ENCODE results near the gene SLC6A5.

GRCh38 chr11:20616920-20617319 is 17.5 kb downstream of the SLC6A5 start:
- TF ChIP-seq XRCC5 (IDR thresholded peaks at IDR 0.05; ENCODE audit: low read depth, low read length) (no peak), TCF7 (IDR thresholded peaks at IDR 0.05; ENCODE audit: borderline replicate concordance) (no peak), ZNF609 (CRISPR knock-in tag; IDR thresholded peaks at IDR 0.05; ENCODE audit: borderline replicate concordance) (no peak), ETV1 (tag; conservative IDR thresholded peaks at IDR 0.05; ENCODE audit: low read depth) (no peak), NR3C1 (CRISPR knock-in tag; IDR thresholded peaks at IDR 0.05) (no peak), CTCF (IDR thresholded peaks at IDR 0.05 in 2 of 3, conservative IDR thresholded peaks at IDR 0.05 in 1 of 3; ENCODE audit: insufficient read depth in 2 of 3, low read depth in 1 of 3, low read length in 3 of 3) (no peak), NFYB (IDR thresholded peaks at IDR 0.05; ENCODE audit: extremely low read depth, insufficient read length) (no peak), SMAD1 (IDR thresholded peaks at IDR 0.05; ENCODE audit: low read depth, low read length, partially characterized antibody) (no peak), YY1 (IDR thresholded peaks at IDR 0.05; ENCODE audit: borderline replicate concordance in 1 of 3, control insufficient read depth in 1 of 3, extremely low read depth in 1 of 3, insufficient read depth in 3 of 3, insufficient read length in 1 of 3, insufficient replicate concordance in 2 of 3, low read depth in 1 of 3, low read length in 2 of 3) (no peak), SIX5 (IDR thresholded peaks at IDR 0.05; ENCODE audit: borderline replicate concordance in 1 of 2, insufficient read depth in 1 of 2, low read depth in 1 of 2, low read length in 2 of 2) (no peak), BACH1 (tag; IDR thresholded peaks at IDR 0.05) (no peak), PML (IDR thresholded peaks at IDR 0.05; ENCODE audit: low read length) (no peak)

All from K562 (cell line).